ENCODE data around the gene SH2D3A.

SH2D3A gene

DNA sequence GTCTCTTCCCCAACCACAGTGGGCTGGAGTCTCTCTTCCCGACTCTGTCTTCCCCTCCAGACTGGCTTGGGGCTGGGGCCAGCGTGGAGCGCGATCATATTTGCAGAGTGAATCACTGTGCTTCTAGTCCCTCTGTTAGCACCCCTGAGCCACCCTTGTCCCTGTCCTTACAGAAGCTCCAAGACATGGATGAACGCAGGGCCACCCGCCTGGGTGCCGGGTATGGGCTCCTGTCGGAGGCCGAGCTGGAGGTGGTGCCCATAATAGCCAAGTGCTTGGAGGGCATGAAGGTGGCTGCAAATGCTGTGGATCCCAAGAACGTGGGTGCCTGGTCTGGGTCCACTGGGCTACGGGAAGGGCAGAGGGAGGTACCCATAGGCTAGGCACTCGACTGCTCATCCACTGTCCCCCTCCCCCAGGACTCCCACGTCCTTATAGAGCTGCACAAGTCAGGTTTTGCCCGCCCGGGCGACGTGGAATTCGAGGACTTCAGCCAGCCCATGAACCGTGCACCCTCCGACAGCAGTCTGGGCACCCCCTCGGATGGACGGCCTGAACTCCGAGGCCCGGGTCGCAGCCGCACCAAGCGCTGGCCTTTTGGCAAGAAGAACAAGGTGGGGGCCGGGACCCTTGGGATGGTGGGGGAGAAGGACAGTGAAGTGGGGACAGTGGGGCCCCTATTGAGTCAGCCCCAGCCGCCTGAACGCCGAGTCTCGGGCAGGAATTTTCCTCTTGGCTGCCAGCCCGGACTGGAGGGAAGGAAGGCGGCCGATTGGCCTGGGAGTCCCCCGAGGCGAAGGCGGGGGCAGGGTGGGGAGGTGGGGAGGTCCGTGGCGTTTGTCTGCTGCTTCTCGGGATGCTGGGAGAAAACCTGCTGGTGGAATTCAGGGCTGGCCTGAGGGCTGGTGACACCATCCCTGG lies 22.6 kb downstream of the SH2D3A start:
- no peak overlapping the region for H3K9ac ChIP-seq (ENCODE audit: low read depth, low read length, poor library complexity, severe bottlenecking)
- peaks cover 13% of the 10 kb centered on the region for H3K4me1 ChIP-seq (ENCODE audit: insufficient read depth, low read length, poor library complexity, severe bottlenecking)
- H3F3A ChIP-seq (ENCODE audit: low read depth), result no peaks in the 10 kb centered on the region
- TF ChIP-seq EZH2phosphoT487 (IDR thresholded peaks at IDR 0.05; ENCODE audit: borderline replicate concordance), result no peak
- no peak overlapping the region for H3K4me2 ChIP-seq (ENCODE audit: low read depth, low read length, poor library complexity, severe bottlenecking)
- no peaks in the 10 kb centered on the region for H4K20me1 ChIP-seq (ENCODE audit: insufficient read depth, low read length, poor library complexity, severe bottlenecking)
- no peaks in the 10 kb centered on the region for H3K79me2 ChIP-seq (ENCODE audit: insufficient read depth, low read length)
- H3K9me3 ChIP-seq (ENCODE audit: insufficient read depth, low read depth, low read length), result no peaks in the 10 kb centered on the region
- no peaks in the 10 kb centered on the region for H3K36me3 ChIP-seq (ENCODE audit: insufficient read depth, low read length)
- no peaks in the 10 kb centered on the region for H3K9me2 ChIP-seq (replicated peaks; ENCODE audit: low read depth, low read length)
- no peak overlapping the region for H2AFZ ChIP-seq (ENCODE audit: low read length)
- H3K4me3 ChIP-seq (ENCODE audit: low read length, poor library complexity, severe bottlenecking), result no peak overlapping the region
- no peaks in the 10 kb centered on the region for H3K27me3 ChIP-seq (ENCODE audit: insufficient read depth, low read length, poor library complexity, severe bottlenecking)

DNA sequence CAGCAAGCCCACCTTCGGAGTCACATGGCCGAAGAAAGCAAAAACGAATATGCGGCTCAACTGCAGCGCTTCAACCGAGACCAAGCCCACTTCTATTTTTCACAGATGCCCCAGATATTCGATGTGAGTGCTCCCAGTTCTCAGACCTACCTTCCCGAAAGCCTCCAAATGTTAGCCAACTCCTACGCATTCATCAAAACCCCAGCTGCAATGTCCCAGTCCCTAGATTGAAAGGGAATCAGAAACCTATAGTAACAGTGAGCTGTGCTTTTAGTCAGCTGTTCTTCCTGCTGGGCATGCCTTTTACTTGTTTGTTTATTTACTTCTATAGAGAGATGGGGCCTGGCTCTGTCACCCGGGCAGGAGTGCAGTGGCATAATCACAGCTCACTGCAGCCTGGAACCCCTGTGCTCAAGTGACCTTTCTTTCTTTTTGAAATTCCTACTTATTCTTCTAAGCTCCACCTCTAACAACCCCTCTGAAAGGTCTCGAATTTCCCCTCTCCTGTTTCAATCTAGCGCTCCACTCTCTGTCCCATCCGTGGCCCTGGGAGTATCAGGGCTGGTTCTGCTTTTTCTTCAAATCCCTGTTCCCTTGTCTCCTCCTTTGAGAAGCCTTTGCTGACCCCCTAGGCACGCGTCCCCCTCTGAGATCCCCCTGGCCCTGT lies 23.4 kb downstream of the SH2D3A start:
- no peak overlapping the region for H3K4me3 ChIP-seq (ENCODE audit: low read length, poor library complexity, severe bottlenecking)
- H3K9me2 ChIP-seq (replicated peaks; ENCODE audit: low read depth, low read length), result no peaks in the 10 kb centered on the region
- H4K20me1 ChIP-seq (ENCODE audit: insufficient read depth, low read length, poor library complexity, severe bottlenecking), result no peaks in the 10 kb centered on the region
- H3K9me3 ChIP-seq (ENCODE audit: insufficient read depth, low read depth, low read length), result no peaks in the 10 kb centered on the region
- no peaks in the 10 kb centered on the region for H3K27me3 ChIP-seq (ENCODE audit: insufficient read depth, low read length, poor library complexity, severe bottlenecking)
- H3K9ac ChIP-seq (ENCODE audit: low read depth, low read length, poor library complexity, severe bottlenecking), result no peak overlapping the region
- TF ChIP-seq, protein P1, sequence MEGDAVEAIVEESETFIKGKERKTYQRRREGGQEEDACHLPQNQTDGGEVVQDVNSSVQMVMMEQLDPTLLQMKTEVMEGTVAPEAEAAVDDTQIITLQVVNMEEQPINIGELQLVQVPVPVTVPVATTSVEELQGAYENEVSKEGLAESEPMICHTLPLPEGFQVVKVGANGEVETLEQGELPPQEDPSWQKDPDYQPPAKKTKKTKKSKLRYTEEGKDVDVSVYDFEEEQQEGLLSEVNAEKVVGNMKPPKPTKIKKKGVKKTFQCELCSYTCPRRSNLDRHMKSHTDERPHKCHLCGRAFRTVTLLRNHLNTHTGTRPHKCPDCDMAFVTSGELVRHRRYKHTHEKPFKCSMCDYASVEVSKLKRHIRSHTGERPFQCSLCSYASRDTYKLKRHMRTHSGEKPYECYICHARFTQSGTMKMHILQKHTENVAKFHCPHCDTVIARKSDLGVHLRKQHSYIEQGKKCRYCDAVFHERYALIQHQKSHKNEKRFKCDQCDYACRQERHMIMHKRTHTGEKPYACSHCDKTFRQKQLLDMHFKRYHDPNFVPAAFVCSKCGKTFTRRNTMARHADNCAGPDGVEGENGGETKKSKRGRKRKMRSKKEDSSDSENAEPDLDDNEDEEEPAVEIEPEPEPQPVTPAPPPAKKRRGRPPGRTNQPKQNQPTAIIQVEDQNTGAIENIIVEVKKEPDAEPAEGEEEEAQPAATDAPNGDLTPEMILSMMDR (conservative IDR thresholded peaks at IDR 0.05; ENCODE audit: low read length), result no peak
- TF ChIP-seq EZH2phosphoT487 (IDR thresholded peaks at IDR 0.05; ENCODE audit: borderline replicate concordance), result no peak
- H3K4me2 ChIP-seq (ENCODE audit: low read depth, low read length, poor library complexity, severe bottlenecking), result no peak overlapping the region
- H2AFZ ChIP-seq (ENCODE audit: low read length), result no peak overlapping the region
- no peaks in the 10 kb centered on the region for H3K36me3 ChIP-seq (ENCODE audit: insufficient read depth, low read length)
- no peaks in the 10 kb centered on the region for H3F3A ChIP-seq (ENCODE audit: low read depth)
- no peaks in the 10 kb centered on the region for H3K79me2 ChIP-seq (ENCODE audit: insufficient read depth, low read length)
- peaks cover 17% of the 10 kb centered on the region for H3K4me1 ChIP-seq (ENCODE audit: insufficient read depth, low read length, poor library complexity, severe bottlenecking)

DNA sequence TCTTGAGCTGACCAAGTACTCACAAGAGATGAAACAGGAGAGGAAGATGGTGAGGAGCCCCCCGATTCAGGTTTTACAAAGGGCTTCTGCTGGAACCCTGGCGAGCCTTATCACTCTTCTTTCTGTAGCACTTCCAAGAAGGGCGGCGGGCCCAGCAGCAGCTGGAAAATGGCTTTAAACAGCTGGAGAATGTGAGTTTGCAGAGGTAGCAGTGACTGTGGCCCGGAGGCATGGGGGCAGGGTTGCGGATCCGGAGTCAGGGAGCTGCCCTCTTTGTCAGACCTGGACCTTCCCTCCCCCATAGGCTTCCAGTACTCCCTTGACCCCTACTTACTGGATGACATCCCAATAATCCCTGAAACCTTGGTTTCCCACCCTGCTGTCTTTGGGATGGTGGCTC lies 24.2 kb downstream of the SH2D3A start:
- Histone ChIP-seq H3K27me3 (ENCODE audit: insufficient read depth, low read length, poor library complexity, severe bottlenecking) (no peaks in the 10 kb centered on the region), H3K9me2 (replicated peaks; ENCODE audit: low read depth, low read length) (no peaks in the 10 kb centered on the region), H3K36me3 (ENCODE audit: insufficient read depth, low read length) (no peaks in the 10 kb centered on the region), H3K4me1 (ENCODE audit: insufficient read depth, low read length, poor library complexity, severe bottlenecking) (peaks cover 25% of the 10 kb centered on the region), H3K9me3 (ENCODE audit: insufficient read depth, low read depth, low read length) (no peaks in the 10 kb centered on the region), H3K79me2 (ENCODE audit: insufficient read depth, low read length) (no peaks in the 10 kb centered on the region), H2AFZ (ENCODE audit: low read length) (no peak overlapping the region), H3K9ac (ENCODE audit: low read depth, low read length, poor library complexity, severe bottlenecking) (no peak overlapping the region), H3F3A (ENCODE audit: low read depth) (no peaks in the 10 kb centered on the region), H3K4me2 (ENCODE audit: low read depth, low read length, poor library complexity, severe bottlenecking) (no peak overlapping the region), H4K20me1 (ENCODE audit: insufficient read depth, low read length, poor library complexity, severe bottlenecking) (no peaks in the 10 kb centered on the region), H3K4me3 (ENCODE audit: low read length, poor library complexity, severe bottlenecking) (no peak overlapping the region)
- no peak for TF ChIP-seq EZH2phosphoT487 (IDR thresholded peaks at IDR 0.05; ENCODE audit: borderline replicate concordance)
- TF ChIP-seq, protein P1 (conservative IDR thresholded peaks at IDR 0.05; ENCODE audit: low read length), result no peak
